GM18519 (cell line): ENCODE data around the gene GTF2H1.

Experiments used
- ATAC-seq: cut with Tn5 transposase; IDR thresholded peaks from one replicate; pipeline ENCODE4 v1.9.1; 2021; ENCODE audit warnings: mild to moderate bottlenecking, moderate library complexity; ENCODE audit not compliant: unreplicated experiment, low FRiP score

Gene GTF2H1

DNA sequence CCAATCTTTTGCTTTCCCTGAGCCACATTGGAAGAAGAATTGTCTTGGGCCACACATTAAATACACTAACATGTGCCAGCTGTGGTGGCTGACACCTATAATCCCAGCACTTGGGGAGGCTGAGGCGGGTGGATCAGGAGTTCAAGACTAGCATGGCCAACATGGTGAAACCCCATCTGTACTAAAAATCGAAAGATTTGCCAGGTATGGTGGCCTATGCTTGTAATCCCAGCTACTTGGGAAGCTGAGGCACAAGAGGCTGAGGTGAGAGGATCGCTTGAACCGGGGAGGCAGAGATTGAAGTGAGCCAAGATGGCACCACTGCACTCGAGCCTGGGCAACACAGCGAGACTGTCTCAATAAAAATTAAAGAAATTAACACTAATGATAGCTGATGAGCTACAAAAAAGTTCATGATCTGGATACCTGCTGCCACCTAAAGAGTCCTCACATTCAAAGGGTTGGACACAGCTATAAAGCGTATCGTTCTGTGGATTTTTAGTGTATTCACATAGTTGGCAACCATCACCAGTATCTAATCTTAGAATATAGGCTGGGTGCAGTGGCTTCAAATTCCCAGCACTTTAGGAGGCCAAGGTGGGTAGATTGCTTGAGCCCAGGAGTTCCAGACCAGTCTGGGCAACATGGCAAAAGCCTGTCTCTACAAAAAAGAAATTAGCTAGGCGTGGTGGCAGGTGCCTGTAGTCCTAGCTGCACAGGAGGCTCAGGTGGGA, 86.4 kb downstream of the GTF2H1 start:
- no peak for ATAC-seq

GRCh38 chr11:18416459-18416858, 94.1 kb downstream of the GTF2H1 start:
- ATAC-seq, result no peak
